Left cardiac atrium (tissue), 4 donors: ENCODE measurements around the gene PRPF38A. TPM values are rescaled to one million over a fixed set of nuclear protein-coding genes. Genes with fewer than 3 reads are reported as not detected.

Experiments used
- ATAC-seq, 2 donors: fragments of 200-7000 bp; cut with Tn5 transposase; one replicate each; pipeline ENCODE4 v1.9.1; 2020; ENCODE audit warnings: mild to moderate bottlenecking in 2 of 2, moderate library complexity in 2 of 2
- DNase-seq: peaks from one replicate; pipeline ENCODE4 v3.0.0-alpha.2; 2020
- intact Hi-C, 2 donors: fragments of 100-400 bp; cut with DNase I; formaldehyde crosslinking; loops; one replicate each; pipeline versions ENCODE4 v1.14.1 to v1.15.1; 2022 to 2023
- total RNA-seq, 2 donors: library from RNA; stranded (reverse); fragmentation: NEBNext Ultra II Directional; extraction: Animal tissue kit (Norgen Biotek cat#: 25700); gene quantifications; one replicate each; pipeline ENCODE4 v1.2.1, GENCODE V29; 2021
- donor health status: DM: no; HTN: yes; CAD: no.
- donor health status: DM: no; HTN: yes; CAD: no; lungs with severe emphysema.
- donor health status: DM: yes; HTN: yes; CAD: no.
- donor health status: Dilated cardiomyopathy.

The PRPF38A gene
- total RNA-seq, 2 donors from 2014 or later = 23.1 to 26.1 TPM

GRCh38 chr1:52444463-52444862, 40.1 kb downstream of the PRPF38A start:
- intact Hi-C loops = no loop called here
- no peak for DNase-seq
- ATAC-seq = no peak

GRCh38 chr1:52454127-52454526, 49.7 kb downstream of the PRPF38A start:
- ATAC-seq (no peak), DNase-seq (no peak)
- intact Hi-C loops = no loop called here

DNA sequence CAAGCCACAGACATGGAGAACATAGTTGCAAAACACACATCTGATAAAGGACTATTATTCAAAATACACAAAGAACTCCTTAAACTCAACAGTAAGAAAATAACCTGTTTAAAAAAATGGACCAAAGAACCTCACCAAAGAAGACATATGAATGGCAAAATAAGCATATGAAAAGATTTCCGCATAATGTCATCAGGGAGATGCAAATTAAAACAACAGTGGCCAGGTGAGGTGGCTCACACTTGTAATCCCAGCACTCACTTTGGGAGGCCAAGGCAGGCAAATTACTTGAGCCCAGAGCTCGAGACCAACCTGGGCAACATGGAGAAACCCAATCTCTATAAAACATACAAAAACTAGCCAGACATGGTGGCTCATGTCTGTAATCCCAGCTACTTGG, 50.4 kb downstream of the PRPF38A start:
- intact Hi-C loops = no loop called here
- no peak for DNase-seq
- no peak for ATAC-seq

GRCh38 chr1:52455686-52456085, 51.3 kb downstream of the PRPF38A start:
- DNase-seq = no peak
- intact Hi-C loops = no loop called here
- no peak for ATAC-seq

- no peak for ATAC-seq
- DNase-seq = no peak
- intact Hi-C loops = no loop called here
Measured at GRCh38 chr1:52460694-52461093, 56.3 kb downstream of the PRPF38A start.

GRCh38 chr1:52461821-52462220, 57.4 kb downstream of the PRPF38A start:
- DNase-seq (no peak), ATAC-seq (no peak)
- intact Hi-C loops = no loop called here

GRCh38 chr1:52463891-52464290, 59.5 kb downstream of the PRPF38A start:
- ATAC-seq (no peak), DNase-seq (no peak)
- intact Hi-C loops = no loop called here

DNA sequence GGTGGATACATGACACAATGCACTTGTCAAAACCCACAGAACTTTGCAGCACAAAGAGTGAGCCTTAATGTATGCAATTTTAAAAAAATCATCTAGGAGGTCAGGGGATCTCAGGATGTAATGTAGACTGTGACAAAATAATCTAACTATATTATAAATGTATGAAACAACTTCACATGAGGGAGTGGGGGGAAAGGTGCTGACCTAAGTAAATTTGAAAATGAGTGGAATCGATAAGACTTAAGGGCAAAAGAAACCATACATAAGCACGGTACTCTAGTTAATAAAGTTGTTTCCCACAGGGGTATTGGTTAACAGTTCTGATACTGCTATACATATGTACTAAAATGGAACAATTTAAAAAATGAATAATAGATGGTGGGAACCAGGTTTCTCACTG, 64.7 kb downstream of the PRPF38A start:
- intact Hi-C loops = no loop called here
- DNase-seq (no peak), ATAC-seq (no peak)

Other genes with a start within 250 kb of the PRPF38A start
- 10 to 100 TPM; 16.3 to 18.5 TPM for gene CC2D1B, start 38.4 kb upstream of the PRPF38A start, total RNA-seq
- under 1 TPM; 0.52 to 0.94 TPM for gene ORC1, start 179 bp upstream of the PRPF38A start, total RNA-seq
- 10 to 100 TPM; 30.1 to 32.7 TPM for gene TUT4, start 148.5 kb downstream of the PRPF38A start, total RNA-seq
- 10 to 100 TPM in 1 of 2 donors, 1 to 10 TPM in 1; 7.6 to 12.4 TPM for gene GPX7, start 197.8 kb downstream of the PRPF38A start, total RNA-seq
- gene SHISAL2A, start 228.6 kb downstream of the PRPF38A start, total RNA-seq = under 1 TPM in 1 of 2 donors, not detected in 1; 0.15 TPM